ENCODE data around the gene HEMK1.

GRCh38 chr3:50524746-50525145 lies 44.6 kb upstream of the HEMK1 start:
- TF ChIP-seq CTCF (IDR thresholded peaks at IDR 0.05) (no peak), POLR2A (IDR thresholded peaks at IDR 0.05) (no peak)

Data from esophagus squamous epithelium (tissue), 4 donors.